AG08396 (cell line): ENCODE measurements around the gene TK2.
"Not testable (repeated sequence)": the region's sequence is repeated elsewhere in the genome, so short reads cannot be mapped to it uniquely, and the experiment has no call there.

ENCODE experiments used
- DNase-seq: peaks from one replicate; pipeline ENCODE4 v3.0.0; 2012; ENCODE audit warnings: low spot score, mixed read lengths

TK2 gene

DNA sequence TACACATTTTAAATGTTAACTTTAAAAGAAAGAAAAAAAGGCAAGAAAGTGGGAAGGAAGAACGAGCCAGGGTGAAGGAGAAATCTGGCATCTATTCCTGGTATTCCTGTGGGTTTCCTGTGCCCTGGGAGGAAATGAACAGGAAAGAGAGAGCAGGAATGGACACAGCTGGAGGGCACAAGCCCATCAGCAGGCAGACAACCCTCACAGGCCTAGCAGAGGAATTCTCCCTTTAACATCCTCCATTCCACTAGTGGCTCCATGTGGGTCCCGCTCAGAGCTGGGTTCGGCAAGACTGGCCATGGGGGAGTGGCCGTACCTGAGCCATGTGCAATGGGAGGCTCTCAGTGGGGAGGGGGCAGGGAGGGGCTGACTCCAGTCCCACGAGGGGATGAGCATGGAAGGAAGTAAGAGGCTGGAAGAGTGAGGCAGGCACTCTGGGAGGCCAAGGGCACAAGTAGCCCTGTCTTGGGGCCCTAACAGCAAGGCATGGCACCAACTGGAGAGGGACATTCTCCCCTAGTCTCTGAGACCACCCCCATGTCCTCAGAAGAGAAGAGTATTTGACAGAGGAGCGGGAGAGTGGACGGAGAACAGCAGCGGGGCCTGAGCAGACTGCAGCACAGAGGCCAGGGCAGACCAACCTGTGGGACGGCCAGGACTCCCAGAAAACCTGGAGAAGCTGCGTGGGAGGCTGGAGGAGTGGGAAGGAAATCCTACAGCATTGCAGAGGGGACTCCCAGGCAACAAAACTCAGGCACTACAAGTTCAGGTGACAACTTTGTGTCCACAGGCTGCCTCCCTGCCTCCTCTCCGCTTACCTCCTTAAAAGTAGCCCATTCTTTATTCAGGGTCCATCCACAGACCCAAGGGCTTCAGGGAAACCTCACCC is 30.2 kb downstream of the TK2 start:
- no peak for DNase-seq

DNA sequence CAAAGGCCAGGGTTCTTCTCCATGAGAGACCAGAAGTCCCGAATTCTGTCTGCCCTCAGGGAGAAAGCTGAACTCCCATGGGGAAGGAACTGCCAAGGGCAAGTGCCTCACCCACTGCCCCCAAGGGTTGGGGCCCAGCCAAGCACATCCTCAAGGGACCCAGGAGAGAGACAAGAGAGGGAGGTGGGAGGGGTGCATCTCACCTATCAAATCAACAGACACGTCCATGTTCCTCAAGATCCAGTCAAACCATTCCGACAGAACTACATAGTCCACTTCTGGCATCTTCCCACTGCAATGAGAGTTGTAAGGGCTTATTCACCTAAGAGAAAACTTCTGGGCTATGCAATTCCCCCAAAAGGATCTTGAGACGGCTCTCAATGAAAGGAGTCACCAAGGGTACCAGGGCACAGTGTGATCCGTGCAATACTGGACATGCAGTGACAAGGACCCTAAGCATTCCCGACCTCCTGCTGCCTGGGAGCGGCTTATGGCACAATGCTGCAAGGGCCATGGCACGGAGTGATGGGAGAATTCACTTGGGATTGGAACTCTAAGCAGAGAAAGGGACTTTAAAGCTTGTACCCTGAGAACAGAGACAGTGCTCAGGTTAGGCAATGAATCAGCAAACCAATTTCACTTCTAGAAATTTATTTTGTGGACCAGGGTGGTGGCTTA is 32.2 kb downstream of the TK2 start:
- no peak for DNase-seq

- peak; percentile 95 for DNase-seq
Measured at GRCh38 chr16:66516808-66517585, 32.9 kb downstream of the TK2 start.

DNA sequence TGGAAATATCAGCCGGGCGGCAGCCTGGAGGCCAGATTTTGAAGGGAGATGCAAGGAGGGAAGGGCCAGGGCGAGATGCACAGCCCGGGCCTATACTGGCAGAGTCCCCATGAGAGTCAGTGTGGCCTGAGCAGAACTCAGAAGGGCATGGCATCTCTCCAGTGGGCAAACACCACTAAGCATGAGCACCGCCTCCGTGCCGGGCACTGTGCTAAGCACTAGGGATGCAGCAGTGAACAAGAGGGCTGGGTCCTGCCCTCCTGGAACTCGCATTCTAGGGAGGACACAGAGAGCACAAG is 33.5 kb downstream of the TK2 start:
- no peak for DNase-seq

DNA sequence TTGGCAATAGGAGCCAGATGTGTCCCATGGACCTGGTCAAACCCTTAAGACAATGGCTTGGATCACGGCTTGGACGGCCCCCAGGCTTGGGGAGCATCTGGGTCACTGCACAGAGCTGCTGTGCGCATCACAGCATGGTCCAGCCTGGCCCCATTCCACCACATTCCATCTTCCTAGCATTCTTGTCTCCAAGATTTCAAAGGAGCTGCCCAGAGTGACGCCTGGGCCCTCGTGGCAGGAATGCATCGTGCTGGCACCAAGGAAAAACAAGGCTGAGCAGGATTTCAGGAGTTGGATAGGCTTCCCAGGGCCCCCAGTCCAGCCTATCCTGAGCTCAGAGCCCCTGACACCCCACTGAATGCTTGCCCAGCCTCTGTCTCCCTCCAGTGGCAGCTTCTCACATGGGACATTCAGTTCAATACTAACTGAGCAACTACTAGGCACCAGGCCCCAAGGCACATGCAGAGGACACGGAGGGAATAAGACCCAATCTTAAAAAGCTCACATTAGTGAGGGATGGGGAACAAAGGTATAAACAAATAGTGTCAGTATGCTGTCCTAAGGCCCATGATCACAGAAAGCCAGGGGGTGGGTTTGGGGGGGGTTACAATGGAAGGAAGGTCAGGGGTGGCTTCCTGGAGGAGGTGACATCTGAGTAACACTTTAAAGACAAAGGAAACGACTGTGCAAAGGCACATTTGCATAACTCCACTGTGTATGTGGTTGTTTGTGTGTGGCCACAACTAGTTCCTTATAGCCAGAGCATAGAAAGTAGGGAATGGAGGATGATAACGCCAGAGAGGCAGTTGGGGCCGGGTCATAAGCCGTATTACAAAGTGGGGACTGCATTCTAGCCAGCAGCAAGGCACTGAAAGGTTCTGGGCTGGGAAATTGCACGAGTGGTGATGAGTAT is 34.1 kb downstream of the TK2 start:
- peak; percentile 59 for DNase-seq

GRCh38 chr16:66514980-66515595 is 34.8 kb downstream of the TK2 start:
- not testable (repeated sequence) for DNase-seq

- DNase-seq: not testable (repeated sequence)
Measured at GRCh38 chr16:66514391-66514790, 35.5 kb downstream of the TK2 start.

DNA sequence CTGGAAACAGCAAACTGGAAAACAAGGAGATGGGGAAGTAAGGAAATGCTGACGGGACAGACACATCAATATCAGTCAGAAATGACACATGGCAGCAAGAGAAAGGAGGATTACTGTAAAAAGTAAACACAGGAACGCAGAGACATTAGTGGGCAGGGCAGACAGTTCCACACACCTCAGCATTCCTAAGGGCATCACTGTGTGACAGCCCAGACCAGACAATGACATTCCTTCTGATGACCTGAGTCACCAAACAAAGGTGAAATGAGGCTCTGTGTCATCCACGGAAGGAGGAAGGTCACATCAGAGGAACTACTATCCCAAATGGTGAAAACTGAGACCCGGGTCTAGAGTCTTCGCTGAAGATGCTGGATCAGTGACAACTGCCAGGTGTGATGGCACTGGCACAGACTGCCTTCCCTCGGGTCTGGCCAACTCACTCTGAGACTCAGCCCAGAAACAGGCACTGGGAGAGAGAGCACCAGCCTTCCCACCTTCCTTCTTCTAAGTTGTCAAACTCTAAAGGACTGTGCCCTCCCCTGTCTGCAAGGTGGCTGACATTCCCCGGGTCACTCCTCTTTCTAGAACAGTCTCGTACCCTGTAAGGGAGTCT is 36.7 kb downstream of the TK2 start:
- no peak for DNase-seq

- DNase-seq: no peak
Measured at GRCh38 chr16:66512272-66513110, 37.4 kb downstream of the TK2 start.

DNA sequence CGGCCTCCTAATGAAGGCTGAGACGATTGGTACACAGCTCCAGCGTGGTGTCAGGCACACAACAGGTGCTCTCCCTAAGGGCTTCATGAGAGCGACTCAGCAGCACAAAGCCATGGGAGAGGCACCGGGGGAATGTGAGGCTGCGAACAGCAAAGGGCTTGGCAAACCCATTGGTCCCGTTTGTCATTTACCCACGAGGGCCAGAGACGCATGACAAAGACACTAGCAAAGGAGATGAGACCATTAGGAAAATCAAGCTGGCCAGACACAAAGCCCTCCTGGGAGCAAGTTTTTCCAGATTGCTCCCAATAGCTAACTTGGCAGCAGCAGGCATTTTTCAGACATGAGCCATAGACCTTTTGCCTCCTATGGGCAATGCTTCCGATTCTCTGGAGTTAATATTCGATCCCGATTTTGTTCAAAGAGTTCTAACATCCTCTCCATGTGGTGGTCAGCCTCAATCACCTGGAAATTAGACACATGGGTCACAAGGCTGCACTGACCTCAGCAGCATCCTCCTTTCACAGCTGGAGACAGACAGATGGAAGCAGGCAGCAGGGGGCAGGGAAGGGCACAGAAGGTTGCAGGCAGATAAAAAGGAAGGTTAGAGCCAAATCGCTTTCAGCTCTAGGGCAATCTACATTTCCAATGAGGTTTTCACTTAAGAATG is 38.2 kb downstream of the TK2 start:
- peak; percentile 60 for DNase-seq

- DNase-seq: no peak
Measured at GRCh38 chr16:66510711-66511601, 39.0 kb downstream of the TK2 start.

DNA sequence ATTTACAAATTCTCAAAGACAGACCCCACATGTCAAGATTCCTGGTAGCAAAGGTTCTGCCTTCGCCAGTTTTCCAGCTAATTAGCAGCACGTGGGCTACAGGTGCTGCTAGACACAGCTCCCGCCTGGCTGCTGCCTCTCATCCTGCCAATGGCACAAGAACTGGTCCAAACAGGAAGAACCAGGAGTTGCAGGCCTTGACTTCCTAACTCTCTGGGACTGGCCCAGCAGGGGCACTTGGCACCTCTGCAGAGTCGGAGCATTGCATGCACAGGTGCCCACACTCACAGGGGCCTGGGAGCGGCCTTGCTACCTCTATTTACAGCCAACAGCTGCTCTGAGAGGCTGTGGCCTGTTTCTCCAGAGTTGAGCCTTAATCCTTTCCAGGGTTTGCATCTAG is 39.6 kb downstream of the TK2 start:
- no peak for DNase-seq

- no peak for DNase-seq
Measured at GRCh38 chr16:66509576-66509975, 40.3 kb downstream of the TK2 start.

DNA sequence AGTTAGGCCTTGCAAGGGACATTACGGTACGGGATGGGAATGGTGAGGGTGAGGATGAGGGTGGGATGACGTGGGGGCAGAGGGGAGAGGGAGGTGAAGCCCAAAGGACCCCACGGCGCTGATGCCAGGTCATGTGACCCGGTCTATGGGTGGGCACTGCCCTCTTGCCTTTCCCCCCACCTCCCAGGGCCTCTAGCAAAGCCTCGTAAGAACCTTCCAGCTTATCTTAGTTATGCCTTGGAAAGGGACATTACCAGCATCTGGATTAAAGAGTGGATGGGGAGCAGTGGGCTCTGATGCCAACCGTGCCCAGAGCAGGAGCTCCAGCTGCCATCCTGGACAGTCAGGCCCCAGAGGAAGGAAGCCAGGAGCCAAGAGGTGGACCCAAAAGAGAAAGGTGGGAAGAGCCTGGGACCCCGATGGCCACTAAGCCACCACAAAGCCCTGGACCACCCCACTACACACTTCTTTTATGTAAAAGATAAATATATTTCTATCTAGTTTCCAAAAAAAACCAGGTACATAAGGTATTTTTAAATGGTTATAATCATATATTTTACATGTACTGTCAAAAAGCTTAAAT is 40.9 kb downstream of the TK2 start:
- no peak for DNase-seq

GRCh38 chr16:66508248-66508913 is 41.5 kb downstream of the TK2 start:
- no peak for DNase-seq

GRCh38 chr16:66507731-66508239 is 42.1 kb downstream of the TK2 start:
- no peak for DNase-seq

DNA sequence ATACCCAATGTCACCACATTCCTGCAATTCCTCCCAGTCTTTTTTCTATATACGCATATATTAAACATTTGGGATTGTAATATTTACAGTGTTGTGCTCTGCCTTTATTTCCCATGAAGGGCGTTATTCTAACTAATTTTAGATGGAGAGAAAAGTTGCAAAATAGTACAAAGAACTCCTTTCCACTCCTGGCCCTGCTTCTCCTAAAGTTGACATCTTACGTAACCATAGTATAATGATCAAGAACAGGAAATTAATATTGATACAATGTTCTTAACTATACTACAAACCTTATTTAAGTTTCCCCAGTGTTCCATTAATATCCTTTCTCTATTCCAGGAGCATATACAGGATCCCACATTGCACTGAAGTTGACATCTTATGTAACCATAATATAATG is 46.3 kb downstream of the TK2 start:
- no peak for DNase-seq
